Breast epithelium (tissue), 4 donors: ENCODE measurements around the gene VRK1. TPM values are rescaled to one million over a fixed set of nuclear protein-coding genes. Genes with fewer than 3 reads are reported as not detected.

Experiments
- DNase-seq, 2 donors: peaks; one replicate each; pipeline ENCODE4 v3.0.0-alpha.2; 2019; ENCODE audit warnings: low spot score in 2 of 2
- H3K27ac ChIP-seq, 2 donors: fragments of 200-600 bp; sonication (generic) in 1 of 2; one replicate each; pipeline ENCODE4 v1.5.1; 2016 to 2019; ENCODE audit warnings: mild to moderate bottlenecking in 1 of 2
- H3K27me3 ChIP-seq, 2 donors: fragments of 200-600 bp; sonication (generic) in 1 of 2; one replicate each; pipeline versions ENCODE4 v1.5.1 to v1.6.0; 2017 to 2019; ENCODE audit warnings: control low read depth in 1 of 2, mild to moderate bottlenecking in 1 of 2
- H3K36me3 ChIP-seq: fragments of 200-600 bp; one replicate; pipeline ENCODE4 v1.5.1; 2019
- H3K4me1 ChIP-seq, 2 donors: fragments of 200-600 bp; sonication (generic); one replicate each; pipeline ENCODE4 v1.5.1; 2016 to 2019; ENCODE audit warnings: control low read depth in 1 of 2
- H3K4me3 ChIP-seq, 3 donors: fragments of 200-600 bp; sonication (generic); 1 replicate in 2 of 3; 2 replicates in 1 of 3; pipeline ENCODE4 v1.5.1; 2016 to 2019; ENCODE audit warnings: mild to moderate bottlenecking in 3 of 3, moderate library complexity in 2 of 3
- H3K9me3 ChIP-seq, 2 donors: fragments of 200-600 bp; sonication (generic) in 1 of 2; one replicate each; pipeline ENCODE4 v1.5.1; 2016 to 2019; ENCODE audit warnings: control low read depth in 1 of 2
- POLR2A ChIP-seq: fragments of 450-650 bp; IDR thresholded peaks from one replicate; pipeline ENCODE4 v1.6.1; 2016; ENCODE audit warnings: antibody characterized with exemption, mild to moderate bottlenecking, moderate library complexity
- POLR2AphosphoS5 ChIP-seq, 3 donors: sonication (generic); formaldehyde crosslinking; IDR thresholded peaks; one replicate each; pipeline ENCODE4 v1.6.1; 2017; ENCODE audit warnings: antibody characterized with exemption in 3 of 3
- intact Hi-C: fragments of 100-400 bp; cut with DNase I; formaldehyde crosslinking; loops from one replicate; pipeline ENCODE4 v1.15.1; 2023; ENCODE audit warnings: low total_unique reads
- total RNA-seq, 3 donors: library from RNA; depleted of rRNA; stranded (reverse); fragments of >200 nt; gene quantifications; one replicate each; pipeline ENCODE4 v1.1.0, GENCODE V29; 2016
- TF ChIP-seq, protein P1 (sequence below), 3 donors: fragments of 450-650 bp; IDR thresholded peaks; one replicate each; pipeline ENCODE4 v1.5.1; 2016 to 2017; ENCODE audit warnings: antibody characterized with exemption in 3 of 3, mild to moderate bottlenecking in 3 of 3, moderate library complexity in 3 of 3

Gene VRK1
- total RNA-seq, 3 donors from 2014 or later: 13.1 to 19.9 (median 16.7) TPM

DNA sequence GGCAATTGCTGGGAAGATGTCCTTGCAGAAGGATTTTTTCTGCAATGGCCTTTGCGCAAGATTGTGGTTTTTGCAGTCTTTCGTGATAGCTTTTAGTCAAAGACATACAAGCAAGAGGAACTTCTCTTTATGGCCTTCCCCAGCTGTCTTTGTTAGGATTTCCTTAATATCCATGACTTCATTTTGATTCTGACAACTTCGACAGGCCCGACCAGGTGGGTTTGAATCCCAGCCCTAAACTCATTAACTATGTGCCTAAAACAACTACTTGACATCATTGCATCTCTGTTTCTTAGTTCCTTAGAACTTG lies 13.3 kb upstream of the VRK1 start:
- TF ChIP-seq, protein P1, sequence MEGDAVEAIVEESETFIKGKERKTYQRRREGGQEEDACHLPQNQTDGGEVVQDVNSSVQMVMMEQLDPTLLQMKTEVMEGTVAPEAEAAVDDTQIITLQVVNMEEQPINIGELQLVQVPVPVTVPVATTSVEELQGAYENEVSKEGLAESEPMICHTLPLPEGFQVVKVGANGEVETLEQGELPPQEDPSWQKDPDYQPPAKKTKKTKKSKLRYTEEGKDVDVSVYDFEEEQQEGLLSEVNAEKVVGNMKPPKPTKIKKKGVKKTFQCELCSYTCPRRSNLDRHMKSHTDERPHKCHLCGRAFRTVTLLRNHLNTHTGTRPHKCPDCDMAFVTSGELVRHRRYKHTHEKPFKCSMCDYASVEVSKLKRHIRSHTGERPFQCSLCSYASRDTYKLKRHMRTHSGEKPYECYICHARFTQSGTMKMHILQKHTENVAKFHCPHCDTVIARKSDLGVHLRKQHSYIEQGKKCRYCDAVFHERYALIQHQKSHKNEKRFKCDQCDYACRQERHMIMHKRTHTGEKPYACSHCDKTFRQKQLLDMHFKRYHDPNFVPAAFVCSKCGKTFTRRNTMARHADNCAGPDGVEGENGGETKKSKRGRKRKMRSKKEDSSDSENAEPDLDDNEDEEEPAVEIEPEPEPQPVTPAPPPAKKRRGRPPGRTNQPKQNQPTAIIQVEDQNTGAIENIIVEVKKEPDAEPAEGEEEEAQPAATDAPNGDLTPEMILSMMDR (IDR thresholded peaks at IDR 0.05): no peak
- no peak for TF ChIP-seq POLR2AphosphoS5 (IDR thresholded peaks at IDR 0.05)
- no peak for TF ChIP-seq POLR2A
- no peaks in the 10 kb centered on the region for H3K27me3 ChIP-seq
- intact Hi-C loops: no loop called here
- no peaks in the 10 kb centered on the region for H3K36me3 ChIP-seq
- H3K27ac ChIP-seq: no peak overlapping the region
- H3K4me1 ChIP-seq: no peaks in the 10 kb centered on the region
- no peaks in the 10 kb centered on the region for H3K9me3 ChIP-seq
- no peak overlapping the region for H3K4me3 ChIP-seq
- no peak for DNase-seq

DNA sequence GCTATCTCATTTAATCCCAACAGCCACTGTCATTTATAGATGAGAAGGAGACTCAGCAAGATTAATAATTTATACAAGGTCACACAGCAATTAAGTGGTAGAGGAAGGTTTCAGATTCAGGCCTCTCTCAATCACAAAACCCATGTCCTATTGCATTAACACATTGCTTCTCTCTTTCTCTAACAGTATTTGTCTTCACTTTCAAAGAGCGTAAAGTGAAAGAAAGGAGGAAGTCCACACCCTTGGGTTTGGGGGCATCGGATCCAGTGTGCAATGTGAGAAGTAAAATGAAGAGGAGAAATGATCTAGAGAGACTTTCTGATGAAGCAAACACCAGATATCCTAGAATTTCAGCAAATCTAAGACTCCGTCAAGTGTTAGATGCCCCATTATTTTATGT lies 7.0 kb upstream of the VRK1 start:
- Histone ChIP-seq H3K4me1 (no peaks in the 10 kb centered on the region), H3K4me3 (no peak overlapping the region), H3K27ac (no peak overlapping the region), H3K9me3 (no peaks in the 10 kb centered on the region), H3K27me3 (no peaks in the 10 kb centered on the region), H3K36me3 (no peaks in the 10 kb centered on the region)
- no peak for TF ChIP-seq POLR2AphosphoS5 (IDR thresholded peaks at IDR 0.05)
- TF ChIP-seq POLR2A: no peak
- intact Hi-C loops: no loop called here
- DNase-seq: no peak

DNA sequence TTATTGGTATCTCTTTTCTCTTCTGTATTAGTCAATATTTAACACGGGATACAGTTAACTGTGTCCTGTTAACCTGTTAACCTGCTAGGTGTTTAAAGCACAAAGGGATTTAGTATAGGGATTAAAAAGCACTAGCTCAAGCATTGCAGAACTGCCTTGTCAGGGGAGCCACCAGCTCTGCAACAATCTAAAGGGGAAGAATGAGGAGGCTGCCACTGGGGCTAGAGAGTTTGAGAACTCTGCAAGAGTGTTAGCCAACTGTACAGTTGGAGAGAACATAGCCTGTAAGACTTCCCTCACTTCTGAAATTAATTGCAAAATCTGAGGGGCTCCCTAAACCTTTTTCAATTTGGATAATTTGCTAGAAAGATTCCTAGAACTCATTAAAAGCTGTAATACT lies 6.5 kb upstream of the VRK1 start:
- Histone ChIP-seq H3K4me3 (no peak overlapping the region), H3K27ac (no peak overlapping the region), H3K36me3 (no peaks in the 10 kb centered on the region), H3K9me3 (no peaks in the 10 kb centered on the region), H3K4me1 (no peaks in the 10 kb centered on the region), H3K27me3 (no peaks in the 10 kb centered on the region)
- TF ChIP-seq POLR2A (no peak), POLR2AphosphoS5 (IDR thresholded peaks at IDR 0.05) (no peak)
- TF ChIP-seq, protein P1 (IDR thresholded peaks at IDR 0.05): no peak
- no peak for DNase-seq
- intact Hi-C loops: no loop called here

DNA sequence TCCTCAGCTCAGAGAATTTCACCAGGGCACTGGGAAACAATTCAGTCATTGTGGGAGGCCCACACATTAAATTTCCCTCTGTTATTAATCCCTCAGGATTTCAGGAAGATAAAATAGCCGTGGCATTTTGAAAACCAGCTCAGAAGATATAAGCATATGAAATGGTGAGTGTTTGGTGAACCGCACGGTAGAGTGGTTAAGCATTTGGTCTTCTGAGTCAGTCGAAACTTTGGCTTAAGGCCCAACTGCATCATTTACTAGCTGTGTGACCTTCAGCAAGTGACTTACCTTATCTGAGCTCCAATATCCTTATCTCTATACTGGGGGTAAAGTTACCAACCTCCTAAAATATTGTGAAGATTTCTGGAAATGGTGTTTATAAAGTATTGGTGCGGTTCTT lies 5.2 kb upstream of the VRK1 start:
- no peak overlapping the region for H3K27ac ChIP-seq
- intact Hi-C loops: no loop called here
- no peaks in the 10 kb centered on the region for H3K27me3 ChIP-seq
- DNase-seq: no peak
- H3K36me3 ChIP-seq: no peaks in the 10 kb centered on the region
- H3K4me3 ChIP-seq: no peak overlapping the region
- TF ChIP-seq, protein P1 (IDR thresholded peaks at IDR 0.05): no peak
- H3K4me1 ChIP-seq: no peaks in the 10 kb centered on the region
- H3K9me3 ChIP-seq: no peaks in the 10 kb centered on the region

DNA sequence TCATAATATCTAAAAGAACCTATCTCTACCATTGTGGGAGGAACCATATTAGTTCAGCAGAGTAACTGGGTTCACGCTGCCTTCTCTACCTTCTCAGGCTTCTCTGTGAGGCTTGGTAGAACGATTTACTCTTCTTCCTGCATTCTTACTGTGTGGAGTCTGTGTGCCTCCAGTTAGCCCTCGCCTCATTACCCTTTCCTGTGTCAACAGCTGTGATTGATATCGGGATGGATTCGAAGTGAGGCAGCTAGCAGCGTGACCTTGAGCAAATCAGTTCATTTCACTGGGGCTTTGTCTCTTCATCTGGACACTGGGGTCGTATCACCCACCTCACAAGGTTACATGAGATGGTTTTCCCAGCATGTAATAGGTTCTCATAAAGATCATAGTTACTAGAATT lies 4.6 kb upstream of the VRK1 start:
- Histone ChIP-seq H3K9me3 (no peaks in the 10 kb centered on the region), H3K4me1 (no peaks in the 10 kb centered on the region), H3K27ac (no peak overlapping the region), H3K27me3 (no peaks in the 10 kb centered on the region), H3K4me3 (no peak overlapping the region), H3K36me3 (no peaks in the 10 kb centered on the region)
- TF ChIP-seq, protein P1 (IDR thresholded peaks at IDR 0.05): no peak
- no peak for TF ChIP-seq POLR2A
- intact Hi-C loops: no loop called here
- DNase-seq: no peak

DNA sequence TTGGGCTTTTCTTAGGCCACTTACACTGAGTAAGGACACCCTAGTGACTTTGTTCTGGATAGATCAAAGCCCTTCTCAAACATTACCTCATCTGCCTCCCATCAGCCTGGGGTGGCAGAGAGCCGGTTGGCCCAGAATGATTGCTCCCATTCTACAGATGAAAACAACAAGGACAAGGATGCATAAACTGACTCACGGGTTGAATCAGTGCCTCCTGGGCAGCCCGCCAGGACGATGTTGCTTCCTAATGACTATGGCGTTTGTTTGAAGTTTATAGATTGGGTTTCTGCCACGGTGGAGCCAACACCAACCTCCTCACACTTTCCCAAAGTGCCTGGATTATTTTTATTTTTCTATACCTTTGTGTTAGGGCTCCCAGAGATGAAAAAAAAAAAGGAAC lies 3.6 kb upstream of the VRK1 start:
- no peak for DNase-seq
- no peak for TF ChIP-seq POLR2A
- no peak for TF ChIP-seq POLR2AphosphoS5 (IDR thresholded peaks at IDR 0.05)
- TF ChIP-seq, protein P1 (IDR thresholded peaks at IDR 0.05): no peak
- no peaks in the 10 kb centered on the region for H3K9me3 ChIP-seq
- intact Hi-C loops: no loop called here
- no peak overlapping the region for H3K4me3 ChIP-seq
- no peaks in the 10 kb centered on the region for H3K27me3 ChIP-seq
- peaks cover 0 to 7% of the 10 kb centered on the region in 2 donors for H3K4me1 ChIP-seq
- no peaks in the 10 kb centered on the region for H3K36me3 ChIP-seq
- H3K27ac ChIP-seq: no peak overlapping the region
